AG09309 (cell line): ENCODE results near the gene DDX50.
"Not testable (repeated sequence)": the region's sequence is repeated elsewhere in the genome, so short reads cannot be mapped to it uniquely, and the experiment has no call there.

Experiments used
- DNase-seq: peaks from one replicate; pipeline ENCODE4 v3.0.0-alpha.2; 2010; ENCODE audit warnings: low read depth
- H3K4me3 ChIP-seq: 2 replicates; pipeline ENCODE4 v1.5.1; 2011; ENCODE audit warnings: mild to moderate bottlenecking, low read depth, low read length, moderate library complexity; ENCODE audit not compliant: control insufficient read depth
- TF ChIP-seq, protein P1 (sequence below): IDR thresholded peaks from 2 replicates; pipeline ENCODE4 v1.5.1; 2011; ENCODE audit warnings: mild to moderate bottlenecking, low read depth, low read length, inconsistent platforms; ENCODE audit not compliant: insufficient read depth, control insufficient read depth; ENCODE audit errors: missing control alignments

Gene DDX50

DNA sequence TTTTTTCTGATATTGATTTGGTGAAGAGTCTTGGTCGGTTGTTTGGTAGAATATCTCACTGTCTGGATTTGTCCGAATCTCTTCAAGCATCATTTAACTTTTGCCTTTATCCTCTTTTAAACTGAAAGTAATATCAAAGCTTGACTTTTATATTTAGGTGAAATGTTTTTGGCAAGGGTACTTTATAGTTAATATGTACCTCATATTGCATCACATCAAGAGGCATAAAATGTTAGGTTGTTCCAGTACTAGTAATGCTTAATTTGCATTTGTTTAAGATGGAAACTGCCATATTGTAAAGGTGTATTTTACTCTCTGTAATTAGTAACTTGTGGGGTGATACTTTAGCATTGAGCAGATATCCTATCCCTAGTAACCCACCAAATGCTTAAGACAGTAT lies 37.8 kb downstream of the DDX50 start:
- H3K4me3 ChIP-seq: no peak overlapping the region
- DNase-seq: no peak
- TF ChIP-seq, protein P1, sequence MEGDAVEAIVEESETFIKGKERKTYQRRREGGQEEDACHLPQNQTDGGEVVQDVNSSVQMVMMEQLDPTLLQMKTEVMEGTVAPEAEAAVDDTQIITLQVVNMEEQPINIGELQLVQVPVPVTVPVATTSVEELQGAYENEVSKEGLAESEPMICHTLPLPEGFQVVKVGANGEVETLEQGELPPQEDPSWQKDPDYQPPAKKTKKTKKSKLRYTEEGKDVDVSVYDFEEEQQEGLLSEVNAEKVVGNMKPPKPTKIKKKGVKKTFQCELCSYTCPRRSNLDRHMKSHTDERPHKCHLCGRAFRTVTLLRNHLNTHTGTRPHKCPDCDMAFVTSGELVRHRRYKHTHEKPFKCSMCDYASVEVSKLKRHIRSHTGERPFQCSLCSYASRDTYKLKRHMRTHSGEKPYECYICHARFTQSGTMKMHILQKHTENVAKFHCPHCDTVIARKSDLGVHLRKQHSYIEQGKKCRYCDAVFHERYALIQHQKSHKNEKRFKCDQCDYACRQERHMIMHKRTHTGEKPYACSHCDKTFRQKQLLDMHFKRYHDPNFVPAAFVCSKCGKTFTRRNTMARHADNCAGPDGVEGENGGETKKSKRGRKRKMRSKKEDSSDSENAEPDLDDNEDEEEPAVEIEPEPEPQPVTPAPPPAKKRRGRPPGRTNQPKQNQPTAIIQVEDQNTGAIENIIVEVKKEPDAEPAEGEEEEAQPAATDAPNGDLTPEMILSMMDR: no peak

DNA sequence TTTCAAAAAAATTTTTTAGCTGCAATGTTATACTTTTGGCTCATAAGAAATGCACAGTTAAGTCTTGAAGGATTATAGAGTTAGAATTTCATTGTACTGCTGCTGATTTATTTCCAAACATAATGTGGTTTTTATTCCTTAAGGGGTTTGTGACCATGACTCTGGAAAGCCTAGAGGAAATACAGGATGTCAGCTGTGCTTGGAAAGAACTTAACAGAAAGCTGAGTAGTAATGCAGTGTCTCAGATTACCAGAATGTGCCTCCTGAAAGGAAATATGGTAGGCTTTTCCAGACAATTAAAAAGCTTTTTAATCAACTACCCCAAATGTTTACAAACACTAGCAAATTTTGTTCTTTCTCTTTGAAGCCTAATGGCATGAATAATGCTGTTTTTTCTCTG lies 39.8 kb downstream of the DDX50 start:
- H3K4me3 ChIP-seq, DNase-seq: not testable (repeated sequence)

DNA sequence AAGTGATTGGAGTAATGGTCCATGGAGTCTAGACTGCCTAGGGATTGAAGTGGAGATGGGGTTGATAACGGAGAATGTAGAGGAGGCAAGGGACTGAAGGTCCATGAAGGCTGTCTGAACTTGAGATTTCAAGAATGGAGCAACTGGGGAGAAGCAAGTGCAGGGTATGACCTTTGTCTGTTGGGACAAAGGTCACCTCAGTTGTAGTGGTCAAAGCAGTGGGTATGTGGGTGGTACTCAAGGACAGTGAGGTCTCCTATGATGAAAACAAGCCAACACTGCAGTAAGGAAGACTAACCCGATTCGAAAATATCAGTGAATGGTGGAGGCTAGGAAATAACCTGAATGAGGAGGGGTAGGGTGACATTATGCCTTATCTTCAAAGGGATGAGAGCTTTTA lies 49.5 kb downstream of the DDX50 start:
- no peak for DNase-seq
- TF ChIP-seq, protein P1: no peak
- no peak overlapping the region for H3K4me3 ChIP-seq

DNA sequence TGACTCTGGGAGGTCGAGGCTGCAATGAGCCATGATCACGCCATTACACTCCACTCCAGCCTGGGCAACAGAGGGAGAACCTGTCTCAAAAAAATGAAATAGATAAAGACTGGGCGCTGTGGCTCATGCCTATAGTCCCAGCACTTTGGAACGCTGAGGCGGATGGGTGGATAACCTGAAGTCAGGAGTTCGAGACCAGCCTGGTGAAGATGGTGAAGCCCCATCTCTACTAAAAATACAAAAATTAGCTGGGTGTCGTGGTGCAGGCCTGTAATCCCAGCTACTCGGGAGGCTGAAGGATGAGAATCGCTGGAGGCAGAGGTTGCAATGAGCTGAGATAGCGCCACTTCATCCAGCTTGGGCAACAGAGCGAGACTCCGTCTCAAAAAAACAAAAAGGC lies 53.8 kb downstream of the DDX50 start:
- TF ChIP-seq, protein P1: no peak
- H3K4me3 ChIP-seq: no peak overlapping the region
- DNase-seq: no peak

DNA sequence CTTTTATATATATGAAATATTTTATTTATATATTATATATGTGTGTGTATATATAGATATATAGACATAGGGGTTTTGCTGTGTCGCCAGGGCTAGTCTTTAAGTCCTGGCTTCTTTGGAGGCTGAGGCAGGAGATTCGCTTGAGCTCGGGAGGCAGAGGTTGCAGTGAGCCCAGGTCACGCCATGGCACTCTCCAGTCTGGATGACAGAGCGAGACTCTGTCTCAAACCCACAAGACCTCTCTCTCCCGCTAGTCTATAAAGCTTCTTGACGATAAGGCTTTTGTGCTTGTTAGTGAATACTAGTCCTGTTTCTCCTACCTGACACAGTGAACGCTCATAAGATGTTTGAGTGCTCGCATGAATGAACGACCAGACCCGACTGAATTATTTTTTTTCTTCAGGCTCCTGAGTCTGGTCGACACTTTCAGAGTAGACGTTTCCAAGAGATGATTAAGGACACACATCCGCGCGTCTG lies 54.3 kb downstream of the DDX50 start:
- H3K4me3 ChIP-seq: peak overlapping the region; percentile 98
- DNase-seq: no peak
- TF ChIP-seq, protein P1: no peak

DNA sequence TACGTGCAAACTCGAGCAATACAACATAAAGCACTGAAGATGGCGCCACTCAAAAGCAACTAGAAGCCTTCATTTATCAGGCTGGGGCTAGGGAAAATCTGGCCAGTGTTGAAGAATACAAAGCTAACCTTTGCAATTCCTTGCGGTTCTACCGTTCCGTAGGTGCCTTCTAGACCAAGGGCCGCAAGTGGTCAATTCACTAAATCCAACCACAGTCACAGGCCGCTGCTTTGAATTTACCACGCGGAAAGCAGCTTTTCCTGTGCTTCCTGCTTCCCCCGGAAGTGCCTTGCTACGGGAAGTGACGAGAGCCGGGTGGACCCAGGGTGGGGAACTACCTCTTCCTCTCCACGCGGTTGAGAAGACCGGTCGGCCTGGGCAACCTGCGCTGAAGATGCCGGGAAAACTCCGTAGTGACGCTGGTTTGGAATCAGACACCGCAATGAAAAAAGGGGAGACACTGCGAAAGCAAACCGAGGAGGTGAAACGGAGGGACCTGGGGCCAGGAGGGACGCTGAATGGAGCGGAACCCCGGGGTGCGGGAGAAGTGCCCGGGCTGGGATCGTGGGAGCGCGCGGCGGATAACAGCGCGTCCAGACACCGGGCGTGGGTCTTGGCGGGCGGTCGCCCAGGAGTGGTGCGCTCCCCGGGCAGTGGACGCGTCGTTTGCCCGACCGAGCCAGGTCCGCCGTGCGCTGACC lies 54.9 kb downstream of the DDX50 start, which contains the start of gene DDX21:
Gene DDX21 (plus strand): TSS at position 339 of the 701 bp plus-strand sequence. CDS start 56 bp downstream, at position 395.
- DNase-seq: peak; percentile 58
- TF ChIP-seq, protein P1: peak; percentile 60
- H3K4me3 ChIP-seq: peak within 1 kb of the TSS; percentile 98

DNA sequence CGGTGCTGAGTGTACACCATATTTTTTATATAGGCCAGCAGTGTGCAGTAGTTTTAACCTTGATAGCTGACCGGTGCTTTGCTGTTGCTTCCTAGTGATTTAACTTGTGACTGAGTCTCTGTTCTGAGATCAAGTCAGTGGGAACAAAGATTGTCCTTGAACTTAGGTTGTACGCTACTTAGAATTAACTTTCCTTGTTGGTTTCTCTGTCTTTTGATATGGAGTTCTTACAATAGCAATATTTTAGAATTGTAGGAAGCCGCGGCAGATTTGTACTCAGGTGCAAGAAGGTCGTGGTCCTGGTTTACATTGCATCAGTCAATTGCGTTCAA lies 56.1 kb downstream of the DDX50 start:
- no peak for DNase-seq
- peak overlapping the region; percentile 98 for H3K4me3 ChIP-seq
- TF ChIP-seq, protein P1: no peak
